MM.1S (cell line): Measurements from ENCODE around the gene PRRC1.

ENCODE experiments used
- DNase-seq: peaks from one replicate; pipeline ENCODE4 v3.0.0-alpha.2; 2015
- H2AFZ ChIP-seq: fragments of 300-600 bp; sonication (generic); 2 replicates; pipeline ENCODE4 v1.6.0; 2016; ENCODE audit warnings: antibody characterized with exemption, low read length
- H3F3A ChIP-seq: fragments of 300-600 bp; sonication (generic); 2 replicates; pipeline ENCODE4 v1.6.1; 2016; ENCODE audit warnings: mild to moderate bottlenecking, antibody characterized with exemption, low read length, moderate library complexity, mixed read lengths; ENCODE audit not compliant: insufficient read depth
- H3K27ac ChIP-seq: fragments of 300-600 bp; sonication (generic); 2 replicates; pipeline ENCODE4 v1.5.1; 2016; ENCODE audit warnings: mild to moderate bottlenecking, low read length
- H3K27me3 ChIP-seq: fragments of 300-600 bp; sonication (generic); replicated peaks from 2 replicates; pipeline ENCODE4 v1.6.0; 2016; ENCODE audit warnings: low read length; ENCODE audit not compliant: insufficient read depth
- H3K36me3 ChIP-seq: fragments of 300-600 bp; sonication (generic); replicated peaks from 2 replicates; pipeline ENCODE4 v1.6.1; 2016; ENCODE audit warnings: mild to moderate bottlenecking, low read length, mixed read lengths; ENCODE audit not compliant: insufficient read depth
- H3K4me1 ChIP-seq: fragments of 300-600 bp; sonication (generic); 2 replicates; pipeline ENCODE4 v1.6.1; 2016; ENCODE audit warnings: low read length, mixed read lengths
- H3K4me2 ChIP-seq: fragments of 300-600 bp; sonication (generic); 2 replicates; pipeline ENCODE4 v1.6.0; 2016; ENCODE audit warnings: low read depth, low read length
- H3K4me3 ChIP-seq: fragments of 300-600 bp; sonication (generic); 2 replicates; pipeline ENCODE4 v1.5.1; 2016; ENCODE audit warnings: low read length, mixed read lengths
- H3K79me2 ChIP-seq: fragments of 300-600 bp; sonication (generic); 2 replicates; pipeline ENCODE4 v1.6.1; 2016; ENCODE audit warnings: mixed run types, low read length, mixed read lengths
- H3K9ac ChIP-seq: fragments of 300-600 bp; sonication (generic); 2 replicates; pipeline ENCODE4 v1.6.1; 2016; ENCODE audit warnings: low read length, mixed read lengths
- H3K9me2 ChIP-seq: fragments of 300-600 bp; sonication (generic); replicated peaks from 2 replicates; pipeline ENCODE4 v1.6.1; 2016; ENCODE audit warnings: mild to moderate bottlenecking, low read length, mixed read lengths; ENCODE audit not compliant: insufficient read depth
- H3K9me3 ChIP-seq: fragments of 300-600 bp; sonication (generic); replicated peaks from 2 replicates; pipeline ENCODE4 v1.6.1; 2016; ENCODE audit warnings: mild to moderate bottlenecking, low read length, mixed read lengths; ENCODE audit not compliant: insufficient read depth
- H4K20me1 ChIP-seq: fragments of 300-600 bp; sonication (generic); 2 replicates; pipeline ENCODE4 v1.6.1; 2016; ENCODE audit warnings: mild to moderate bottlenecking, low read length, moderate library complexity, mixed read lengths; ENCODE audit not compliant: insufficient read depth
- CTCF ChIP-seq: fragments of 300-600 bp; sonication (generic); IDR thresholded peaks from 2 replicates; pipeline ENCODE4 v1.5.1; 2016; ENCODE audit warnings: antibody characterized with exemption, low read length, mixed read lengths
- EZH2 ChIP-seq: fragments of 300-600 bp; sonication (generic); optimal IDR thresholded peaks from 2 replicates; pipeline ENCODE3; 2017; ENCODE audit warnings: low read depth, mild to moderate bottlenecking, antibody characterized with exemption, low read length, mixed read lengths
- EZH2phosphoT487 ChIP-seq: fragments of 300-600 bp; sonication (generic); IDR thresholded peaks from 2 replicates; pipeline ENCODE4 v1.6.1; 2018; ENCODE audit warnings: antibody characterized with exemption, low read length

Gene PRRC1

GRCh38 chr5:127513408-127513970 lies 4.0 kb upstream of the PRRC1 start:
- no peak overlapping the region for H3K4me2 ChIP-seq
- H3K36me3 ChIP-seq: no peaks in the 10 kb centered on the region
- no peaks in the 10 kb centered on the region for H3K27me3 ChIP-seq
- H3F3A ChIP-seq: peaks cover 9% of the 10 kb centered on the region; the same call in 1 of the 2 replicates
- H3K9ac ChIP-seq: no peak overlapping the region
- H3K27ac ChIP-seq: no peak overlapping the region
- H3K9me2 ChIP-seq: no peaks in the 10 kb centered on the region
- H2AFZ ChIP-seq: no peak overlapping the region
- no peaks in the 10 kb centered on the region for H4K20me1 ChIP-seq
- no peak overlapping the region for H3K4me3 ChIP-seq
- peaks cover 11% of the 10 kb centered on the region; the same call in 1 of the 2 replicates for H3K4me1 ChIP-seq
- no peak for TF ChIP-seq CTCF
- no peak for TF ChIP-seq EZH2
- TF ChIP-seq EZH2phosphoT487: no peak
- H3K9me3 ChIP-seq: no peaks in the 10 kb centered on the region
- no peak for DNase-seq
- H3K79me2 ChIP-seq: peaks cover 10% of the 10 kb centered on the region

- H3K4me2 ChIP-seq: no peak overlapping the region
- H4K20me1 ChIP-seq: no peaks in the 10 kb centered on the region
- H3K27me3 ChIP-seq: no peaks in the 10 kb centered on the region
- peaks cover 23% of the 10 kb centered on the region for H3K79me2 ChIP-seq
- H3K9me2 ChIP-seq: no peaks in the 10 kb centered on the region
- no peak overlapping the region for H3K4me3 ChIP-seq
- 0 out of 2 replicates have a peak, but pooled peaks cover 11% of the 10 kb centered on the region for H3K4me1 ChIP-seq
- H3K9ac ChIP-seq: no peak overlapping the region
- H3K27ac ChIP-seq: no peak overlapping the region
- no peak overlapping the region for H2AFZ ChIP-seq
- no peak for DNase-seq
- peaks cover 11% of the 10 kb centered on the region; the same call in 1 of the 2 replicates for H3F3A ChIP-seq
- TF ChIP-seq CTCF (no peak), EZH2 (no peak), EZH2phosphoT487 (no peak)
- H3K36me3 ChIP-seq: no peaks in the 10 kb centered on the region
- H3K9me3 ChIP-seq: no peaks in the 10 kb centered on the region
Observed at GRCh38 chr5:127514816-127515215, 2.6 kb upstream of the PRRC1 start.

GRCh38 chr5:127515693-127516440 lies 1.6 kb upstream of the PRRC1 start:
- 0 out of 2 replicates have a peak, but pooled peaks cover 11% of the 10 kb centered on the region for H3K4me1 ChIP-seq
- H3K4me3 ChIP-seq: no peak overlapping the region
- DNase-seq: no peak
- H2AFZ ChIP-seq: no peak overlapping the region
- no peak overlapping the region for H3K4me2 ChIP-seq
- no peaks in the 10 kb centered on the region for H3K9me3 ChIP-seq
- H3K27me3 ChIP-seq: no peaks in the 10 kb centered on the region
- H3K79me2 ChIP-seq: peaks cover 33% of the 10 kb centered on the region
- H3K27ac ChIP-seq: no peak overlapping the region
- H3K9me2 ChIP-seq: no peaks in the 10 kb centered on the region
- H3F3A ChIP-seq: peaks cover 11% of the 10 kb centered on the region; the same call in 1 of the 2 replicates
- no peaks in the 10 kb centered on the region for H4K20me1 ChIP-seq
- H3K36me3 ChIP-seq: no peaks in the 10 kb centered on the region
- no peak for TF ChIP-seq CTCF
- H3K9ac ChIP-seq: no peak overlapping the region
